ENCODE results near the gene ANKH.
"Not testable (repeated sequence)": the region's sequence is repeated elsewhere in the genome, so short reads cannot be mapped to it uniquely, and the experiment has no call there.

ANKH gene

DNA sequence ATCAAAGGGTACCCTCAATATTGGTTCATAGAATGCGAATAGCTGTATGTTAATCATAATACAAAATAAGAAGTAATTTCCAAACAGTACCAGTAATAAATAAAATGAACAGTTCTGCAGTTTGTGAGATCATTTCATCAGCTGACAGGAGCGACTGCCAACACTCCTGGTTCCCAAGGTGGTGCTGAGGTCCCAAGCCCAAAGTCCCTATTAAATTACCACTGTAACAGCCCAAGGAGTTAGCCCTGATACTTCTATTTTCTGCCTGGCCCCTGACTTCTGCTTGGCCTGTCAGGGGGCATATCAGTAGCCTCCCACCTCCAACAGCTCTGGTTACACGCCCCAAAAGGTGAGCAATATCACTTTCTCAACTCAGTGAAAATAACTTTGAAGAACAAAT lies 47.1 kb downstream of the ANKH start:
- no peak for DNase-seq

DNA sequence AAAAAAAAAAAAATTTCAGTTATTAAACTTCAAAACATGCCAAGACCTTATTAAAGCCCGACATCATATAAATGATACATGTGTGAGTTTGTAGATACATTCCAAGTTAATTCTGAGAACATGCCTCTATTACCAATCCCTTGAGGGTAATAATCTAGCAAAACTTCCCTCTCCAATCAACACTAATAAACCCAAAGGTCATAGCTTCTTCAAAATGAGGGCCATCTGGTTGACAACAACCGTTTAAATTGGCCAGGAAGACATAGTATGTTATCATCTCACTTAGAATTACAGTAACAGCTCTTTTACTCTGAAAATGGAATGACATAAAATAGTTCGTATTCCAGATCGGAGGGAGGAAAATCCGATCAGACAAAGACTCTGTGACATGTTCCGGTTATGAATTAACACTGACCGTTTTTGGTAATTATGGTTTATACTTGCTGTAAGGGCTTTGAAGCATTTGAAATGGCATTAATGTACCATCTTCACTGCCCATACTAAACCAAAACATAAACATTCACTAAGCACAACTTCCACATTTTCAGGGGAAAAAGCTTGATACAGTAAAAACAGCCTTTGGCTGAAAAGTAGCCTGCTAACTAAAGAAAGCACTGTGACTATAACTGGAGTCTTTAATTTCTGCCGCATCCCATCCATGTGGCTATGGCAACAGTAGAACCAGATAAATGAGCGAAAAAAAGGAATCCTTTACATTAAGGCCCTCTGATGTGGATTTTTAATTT lies 50.3 kb downstream of the ANKH start:
- DNase-seq: no peak

DNA sequence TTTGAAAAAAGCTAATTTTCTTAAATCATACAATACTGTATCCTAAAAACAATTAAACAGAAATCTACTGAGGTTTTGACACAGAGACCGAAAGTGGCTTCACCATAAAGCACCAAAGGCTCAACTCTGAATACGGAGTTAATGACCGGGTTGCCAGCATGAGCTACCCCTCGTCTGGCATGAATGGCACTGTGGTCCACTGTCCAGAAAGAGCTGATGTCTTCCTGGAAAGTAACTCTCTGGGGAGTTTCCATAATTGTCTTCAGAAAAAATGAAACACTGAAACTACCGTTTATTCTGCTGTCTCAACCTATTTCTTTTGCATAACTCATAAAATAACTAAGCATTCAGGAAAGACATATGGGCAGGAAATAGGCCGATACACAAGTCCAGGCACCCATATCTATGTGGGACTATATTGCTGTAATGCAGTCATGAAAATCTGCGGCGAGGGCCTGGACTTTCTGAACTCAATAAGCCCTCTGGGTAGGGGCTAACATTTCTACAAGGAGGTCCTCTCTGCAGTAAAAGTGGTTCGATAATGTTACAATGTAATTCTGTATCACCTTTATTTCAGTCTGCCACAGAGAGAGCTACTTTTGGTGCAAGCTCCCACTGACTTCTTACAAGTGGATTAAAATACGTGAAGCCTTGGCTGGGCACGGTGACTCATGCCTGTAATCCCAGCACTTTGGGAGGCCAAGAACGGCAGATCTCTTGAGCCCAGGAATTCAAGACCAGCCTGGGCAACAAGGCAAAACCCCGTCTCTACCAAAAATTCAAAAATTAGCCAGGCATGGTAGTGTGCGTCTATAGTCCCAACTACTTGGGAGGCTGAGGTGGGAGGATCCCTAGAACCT lies 52.4 kb downstream of the ANKH start:
- DNase-seq: peak; percentile 16

DNA sequence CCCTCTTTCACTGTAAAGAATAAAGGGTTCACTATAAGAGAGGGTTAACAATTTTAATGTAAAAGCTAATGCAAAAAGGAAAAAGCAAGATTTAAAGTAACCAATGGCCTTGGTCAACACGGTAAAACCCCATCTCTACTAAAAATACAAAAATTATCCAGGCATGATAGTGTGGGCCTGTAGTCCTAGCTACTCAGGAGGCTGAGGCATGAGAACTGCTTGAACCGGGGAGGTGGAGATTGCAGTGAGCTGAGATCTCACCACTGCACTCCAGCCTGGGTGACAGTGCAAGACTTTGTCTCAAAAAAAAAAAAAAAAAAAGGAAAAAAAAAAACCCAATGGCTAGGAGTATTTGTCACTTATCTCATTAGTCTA lies 53.8 kb downstream of the ANKH start:
- not testable (repeated sequence) for DNase-seq

DNA sequence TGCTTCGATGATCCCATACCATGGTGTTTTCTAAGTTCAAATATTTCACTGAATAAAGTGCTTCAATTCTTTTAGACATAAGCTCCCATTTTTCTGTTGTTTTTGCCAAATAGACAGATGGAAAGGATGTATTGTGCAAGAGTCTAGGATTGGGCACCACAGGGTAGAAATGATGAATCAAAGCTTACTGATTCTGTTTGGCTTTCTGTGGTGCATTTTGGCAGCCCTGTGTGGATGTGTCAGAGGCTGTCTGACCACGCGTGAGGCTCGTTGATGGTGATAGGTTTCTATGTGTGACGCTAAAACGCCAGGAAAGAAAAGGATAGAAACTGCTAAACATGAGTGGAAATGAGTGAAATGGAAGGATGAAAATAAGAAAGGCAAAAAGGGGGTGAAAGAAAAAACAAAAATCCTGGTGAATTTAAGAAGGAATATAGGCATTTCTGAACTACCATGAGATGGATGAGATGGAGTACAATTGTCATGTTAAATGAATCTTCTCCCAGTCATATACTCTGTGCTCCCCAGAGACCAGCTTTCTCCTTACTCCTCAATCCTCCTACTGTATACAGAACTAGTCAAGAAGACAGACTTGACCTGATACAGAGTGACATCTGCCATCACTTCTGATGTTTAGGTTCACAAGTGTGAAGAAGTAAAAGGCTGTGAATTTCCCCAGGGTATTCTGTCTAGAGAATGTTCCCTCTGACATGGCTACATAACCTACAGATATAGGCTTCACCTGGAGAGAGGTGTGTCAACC lies 54.4 kb downstream of the ANKH start:
- DNase-seq: peak; percentile 67

DNA sequence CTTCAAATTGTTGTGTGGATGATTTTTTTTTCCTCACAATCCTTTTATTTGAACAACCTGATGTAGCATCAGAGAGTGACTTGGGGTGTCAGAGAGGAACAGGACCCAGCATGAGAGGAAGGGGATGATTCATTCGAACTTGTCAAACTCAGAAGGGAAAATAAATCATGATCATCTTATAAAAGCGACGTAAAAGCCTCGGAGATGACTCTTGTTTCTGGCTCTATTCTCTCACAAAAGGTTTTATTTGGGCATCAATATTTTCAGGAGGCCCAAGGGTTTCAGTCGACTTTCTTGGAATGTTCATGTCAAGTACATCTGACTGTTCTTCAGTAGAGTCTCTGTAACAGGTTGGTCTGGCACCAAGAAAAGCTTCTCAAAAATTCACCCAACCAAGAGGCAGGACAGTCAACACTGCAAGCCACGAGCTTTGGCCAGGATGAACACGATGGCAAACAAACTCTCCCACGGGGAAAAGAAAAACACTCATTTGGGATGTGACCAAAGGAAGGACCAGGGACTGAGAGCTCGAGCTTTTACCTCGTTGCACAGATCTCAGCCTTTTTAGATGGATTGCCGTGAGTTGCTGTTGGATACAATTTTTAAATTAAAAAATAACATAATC lies 55.1 kb downstream of the ANKH start:
- DNase-seq: no peak

DNA sequence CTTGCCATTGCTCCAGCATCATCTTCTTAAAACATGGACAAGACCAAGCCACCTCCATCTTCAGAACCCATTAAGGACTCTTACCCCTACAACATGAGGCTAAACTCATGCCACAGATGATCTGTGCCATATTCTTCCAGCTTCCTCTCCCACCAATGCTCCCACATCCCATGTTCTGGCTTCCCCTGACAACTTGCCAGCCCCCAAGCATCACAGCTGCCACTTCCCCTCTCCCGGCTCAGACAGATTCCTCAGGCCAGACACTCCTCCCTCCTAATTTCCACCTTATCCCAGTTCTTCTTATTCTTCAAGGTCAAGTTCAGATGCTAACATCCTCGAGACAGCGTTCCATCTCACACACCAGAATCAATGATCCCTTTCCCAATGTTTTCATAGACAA lies 57.8 kb downstream of the ANKH start:
- DNase-seq: no peak

DNA sequence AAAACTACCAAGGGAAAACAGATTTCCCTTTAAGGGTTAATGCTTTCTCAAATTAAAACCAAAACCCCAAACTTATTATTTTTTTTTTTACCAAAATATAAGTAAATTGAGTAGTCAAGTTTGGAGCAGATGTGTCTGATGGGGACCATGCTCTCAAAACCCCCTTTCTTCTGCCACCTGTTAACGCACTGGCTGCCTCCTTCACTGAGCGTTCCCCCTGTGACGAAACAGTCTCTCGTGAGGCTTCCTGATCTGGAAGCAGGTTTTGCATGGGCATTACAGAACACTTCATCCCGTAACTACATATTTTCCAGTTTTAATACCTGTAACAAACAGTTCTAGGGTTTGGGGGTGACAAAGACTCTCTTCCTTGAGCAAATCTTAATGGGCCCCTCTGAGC lies 59.4 kb downstream of the ANKH start:
- no peak for DNase-seq

DNA sequence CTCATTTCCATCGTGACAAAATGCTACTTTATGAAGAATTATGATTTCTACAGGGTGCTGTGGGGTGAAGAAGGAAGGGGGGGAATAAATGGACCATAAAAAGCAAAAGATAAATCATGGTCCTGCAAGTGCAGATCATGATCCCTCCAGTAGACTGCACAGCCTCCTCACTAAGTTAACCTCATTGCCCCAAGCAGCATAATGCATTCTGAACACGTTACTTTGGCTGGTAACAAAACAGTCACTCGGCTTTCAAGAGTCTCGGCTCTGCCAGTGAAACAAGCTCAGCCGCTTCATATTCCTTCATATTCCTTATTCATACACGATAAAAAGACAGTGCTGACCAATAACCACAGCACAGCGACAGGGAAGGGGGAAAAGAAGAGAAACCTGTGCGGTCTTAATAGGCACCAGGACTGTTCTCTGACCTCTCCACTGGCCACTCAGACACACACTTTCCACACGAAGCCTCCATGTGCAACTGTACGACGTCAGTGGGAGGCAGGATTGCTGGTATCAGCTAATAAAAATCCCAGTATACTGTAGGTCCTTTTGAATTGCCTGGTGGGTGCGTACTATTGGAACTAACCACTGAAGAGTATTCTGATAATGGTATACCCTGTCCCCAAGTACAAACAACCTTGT lies 60.5 kb downstream of the ANKH start:
- DNase-seq: no peak

DNA sequence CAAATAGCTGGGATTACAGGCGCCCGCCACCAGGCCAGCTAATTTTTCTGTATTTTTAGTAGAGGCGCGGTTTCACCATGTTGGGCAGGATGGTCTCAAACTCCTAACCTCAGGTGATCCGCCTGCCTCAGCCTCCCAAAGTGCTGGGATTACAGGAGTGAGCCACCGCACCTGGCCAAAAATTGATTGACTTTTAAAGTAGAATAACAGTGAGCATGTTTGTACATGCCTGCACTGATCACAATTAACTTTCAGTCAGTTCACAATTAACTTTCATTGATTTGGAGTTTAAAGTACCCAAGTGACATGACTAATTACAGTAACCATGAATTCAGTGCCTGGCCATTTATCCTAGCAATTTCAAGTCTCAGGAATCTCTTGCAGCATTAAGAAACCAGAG lies 61.3 kb downstream of the ANKH start:
- DNase-seq: no peak

DNA sequence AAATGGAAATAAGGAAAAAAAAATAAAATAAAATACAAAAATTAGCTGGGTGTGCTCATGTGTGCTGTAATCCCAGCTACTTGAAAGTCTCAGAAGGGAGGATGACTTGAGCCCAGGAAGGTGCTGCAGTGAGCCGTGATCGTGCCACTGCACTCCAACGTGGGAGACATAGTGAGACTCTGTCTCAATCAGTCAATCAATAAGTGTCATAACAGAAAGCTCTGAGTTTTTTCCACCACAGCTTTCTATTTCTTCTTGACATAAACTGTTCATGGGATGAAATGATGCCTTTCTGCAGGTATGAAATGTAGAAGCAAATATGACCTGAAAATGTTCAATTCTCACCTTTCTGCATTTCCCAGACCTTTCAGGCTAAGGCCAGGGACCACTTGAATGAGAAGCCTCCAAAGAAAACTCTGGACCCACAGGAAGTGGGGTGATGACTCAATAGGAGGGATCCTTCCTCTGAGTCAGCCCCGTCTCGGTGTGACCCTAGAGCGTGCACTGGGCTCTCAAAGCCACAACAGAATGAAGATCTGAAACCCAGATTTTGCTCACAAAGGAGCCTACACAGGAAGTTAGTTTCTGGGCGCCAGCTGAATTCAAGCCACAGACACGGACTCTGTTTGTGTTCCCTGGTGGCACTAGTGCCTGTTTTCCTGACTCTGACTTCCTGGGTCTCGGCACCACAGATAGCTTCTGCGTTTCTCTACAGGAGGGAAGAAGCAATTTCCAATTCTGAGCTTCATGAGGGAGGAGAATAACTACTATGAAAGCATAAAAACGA lies 62.0 kb downstream of the ANKH start:
- DNase-seq: peak; percentile 86

DNA sequence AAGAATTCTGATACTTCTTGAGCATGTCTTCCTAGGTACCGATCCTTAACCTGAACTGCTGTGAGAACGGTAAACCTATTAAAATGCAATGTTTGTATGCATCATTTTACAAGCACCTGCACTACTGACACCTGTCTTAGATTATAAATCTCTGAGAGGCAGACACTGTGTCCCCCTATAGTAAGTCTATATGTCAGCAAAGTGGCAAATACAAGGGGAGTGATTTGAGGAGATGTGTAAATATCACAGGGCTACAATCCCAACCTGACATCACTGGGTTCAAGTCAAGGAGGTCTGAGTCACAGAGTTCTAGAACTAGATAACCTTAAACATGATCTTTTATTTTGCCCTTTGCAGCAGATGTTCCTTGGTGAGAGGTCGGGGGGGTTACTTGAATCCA lies 64.1 kb downstream of the ANKH start:
- DNase-seq: no peak

DNA sequence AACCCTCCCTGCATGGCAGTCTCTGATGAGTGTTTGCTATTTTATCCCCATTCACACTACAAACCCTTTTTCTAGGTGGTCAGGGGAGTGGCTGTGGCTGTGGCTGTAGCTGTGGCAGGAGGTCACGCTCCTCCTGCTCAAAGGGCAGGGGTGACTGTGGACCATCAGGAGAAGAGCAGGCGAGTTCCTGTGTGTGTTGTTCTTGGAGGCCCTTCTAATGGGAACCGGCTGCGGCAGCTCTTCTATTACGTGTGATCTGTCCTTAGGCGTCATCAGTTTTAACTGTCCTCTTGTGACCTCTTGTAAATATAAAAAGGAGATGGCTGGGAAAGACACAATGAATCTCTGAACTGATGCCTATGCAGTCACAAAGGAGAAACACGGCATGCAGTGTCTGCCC lies 65.1 kb downstream of the ANKH start:
- no peak for DNase-seq

DNA sequence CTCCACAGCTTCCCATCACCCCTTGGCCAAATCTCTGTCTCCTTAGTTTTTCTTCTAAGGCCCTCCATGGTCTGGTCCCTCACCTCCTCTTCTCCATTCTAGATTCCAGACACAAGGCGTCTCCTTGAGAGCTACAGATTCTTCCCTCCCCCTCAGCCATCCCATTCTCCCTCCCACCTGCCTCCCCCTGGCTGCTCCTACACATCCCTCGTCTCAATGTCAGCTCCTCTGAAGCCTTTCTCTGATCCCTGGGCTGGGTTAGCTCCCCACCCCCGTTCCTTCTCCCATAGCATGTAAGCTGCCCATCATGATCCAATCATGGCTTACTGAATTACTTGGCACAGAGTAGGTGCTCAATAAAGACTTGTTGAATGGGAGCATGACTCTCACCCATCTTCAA lies 69.0 kb downstream of the ANKH start:
- no peak for DNase-seq

DNA sequence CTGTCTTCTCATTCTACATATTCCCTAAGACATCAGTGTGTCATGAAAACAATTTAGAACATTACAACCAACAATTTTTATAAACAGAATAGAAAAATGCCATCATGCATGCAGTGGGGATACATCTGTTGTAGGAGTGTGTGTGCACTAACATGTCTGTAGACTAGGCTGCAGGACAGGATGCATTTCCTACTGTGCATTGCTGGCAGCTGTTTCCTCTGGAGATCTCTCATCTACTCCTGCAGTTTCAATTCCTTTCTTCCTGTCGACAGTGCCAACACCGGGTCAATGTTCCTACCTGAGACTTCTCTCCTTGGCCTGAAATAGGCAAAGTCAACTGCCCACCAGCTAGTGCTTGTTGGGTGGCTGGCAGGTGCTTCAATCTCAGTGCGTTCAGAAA lies 69.8 kb downstream of the ANKH start:
- DNase-seq: no peak

DNA sequence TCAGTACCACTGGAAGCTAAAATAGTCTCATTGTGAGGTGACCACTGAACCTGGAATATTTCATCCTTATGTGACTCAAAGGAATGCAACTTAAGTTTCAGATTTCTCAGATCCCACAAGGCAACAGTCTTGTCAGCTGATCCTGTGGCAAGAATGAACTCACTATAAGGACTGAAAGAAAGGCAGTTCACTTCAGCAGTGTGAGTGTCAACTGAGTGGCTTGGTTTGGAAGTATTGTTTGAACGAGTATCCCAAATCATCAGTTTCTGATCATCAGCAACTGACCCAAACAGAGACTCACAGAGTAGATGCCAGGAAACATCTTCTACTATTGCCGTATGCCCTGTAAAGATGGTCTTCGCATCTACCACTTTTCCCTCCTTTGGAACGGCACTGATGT lies 74.2 kb downstream of the ANKH start:
- DNase-seq: not testable (repeated sequence)

DNA sequence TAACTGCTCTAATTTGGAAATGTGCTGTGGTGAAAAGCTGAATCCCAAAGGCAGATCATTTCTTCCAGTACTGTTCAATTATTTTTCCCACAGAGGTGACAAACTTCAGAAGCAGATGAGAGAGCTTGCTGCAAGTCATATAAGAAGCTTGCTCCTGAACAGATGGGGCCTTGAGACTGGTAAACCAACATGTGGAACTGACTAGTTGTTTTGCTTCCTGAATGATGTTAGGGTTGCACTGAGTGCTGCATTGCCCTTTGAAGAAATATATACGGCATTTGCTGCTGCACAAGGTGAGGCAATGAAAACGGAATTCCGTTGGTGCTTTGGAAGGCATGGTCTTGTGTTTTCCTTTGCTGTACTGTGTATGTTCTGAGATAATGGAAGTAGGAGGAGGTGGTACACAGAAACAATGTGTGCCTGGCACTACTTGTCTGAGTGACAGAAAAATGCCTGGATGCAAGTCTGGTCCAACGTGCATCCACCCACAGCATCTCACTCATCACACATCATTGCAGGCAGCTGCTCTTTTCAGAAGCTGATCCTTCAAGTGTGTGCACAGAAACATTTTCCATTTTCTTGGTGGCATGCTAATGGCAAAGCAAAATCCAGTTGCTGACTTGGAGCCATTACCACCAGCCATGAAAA lies 76.9 kb downstream of the ANKH start:
- DNase-seq: no peak

DNA sequence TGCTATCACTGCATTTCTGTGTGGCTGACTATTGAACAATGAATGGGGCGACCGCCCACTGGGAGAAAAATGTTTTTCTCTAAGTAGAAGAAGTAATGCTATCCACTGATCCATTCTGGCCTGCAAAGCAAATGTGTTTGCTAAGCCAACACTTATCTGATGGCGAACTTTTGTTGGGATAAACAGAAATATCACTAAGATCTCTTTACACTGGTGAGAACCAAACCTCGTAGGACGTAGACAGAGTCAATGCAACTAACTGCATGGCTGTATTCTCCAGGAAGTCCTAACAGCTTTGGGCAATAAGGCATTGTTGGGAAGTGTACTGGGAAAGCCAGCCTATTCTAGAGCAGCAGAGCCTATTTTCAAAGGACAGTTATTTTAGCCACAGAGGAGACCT lies 77.7 kb downstream of the ANKH start:
- no peak for DNase-seq

DNA sequence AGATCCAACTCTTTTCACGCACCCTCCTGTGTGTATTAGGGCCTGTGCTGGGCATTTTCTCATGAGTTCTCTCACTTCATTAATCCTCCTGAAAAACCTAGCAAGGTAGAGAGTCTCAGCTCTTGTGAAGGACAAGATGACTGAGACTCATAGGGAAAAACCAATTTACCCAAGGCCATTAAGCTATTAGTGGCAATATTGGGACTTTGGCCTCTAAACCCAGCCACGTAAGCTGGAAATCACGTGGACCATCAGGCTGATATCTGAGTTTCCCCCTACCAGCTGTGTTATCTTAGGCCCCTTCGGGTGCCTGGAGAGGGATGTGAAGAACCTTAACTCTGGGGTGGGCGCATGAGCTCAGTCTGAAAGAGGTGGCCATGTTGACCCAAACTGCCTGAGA lies 80.7 kb downstream of the ANKH start:
- no peak for DNase-seq

DNA sequence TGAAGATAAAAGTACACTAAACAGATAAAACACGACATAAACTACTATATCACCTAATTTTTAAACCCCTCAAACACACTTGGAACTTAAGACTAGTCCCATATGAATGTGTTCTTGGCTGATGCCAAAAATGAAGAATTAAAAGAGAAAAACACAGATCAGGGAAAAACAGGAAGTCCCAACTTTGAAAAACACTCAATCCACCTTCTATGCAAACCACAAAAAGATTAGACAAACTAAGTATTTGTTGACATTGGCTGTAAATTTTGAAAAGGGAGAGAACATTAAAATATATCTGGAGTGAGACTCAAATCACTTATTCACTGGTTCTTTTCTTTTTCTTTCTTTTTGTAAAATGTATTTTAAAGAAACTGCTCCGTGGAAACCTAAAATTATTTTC lies 81.4 kb downstream of the ANKH start:
- no peak for DNase-seq

DNA sequence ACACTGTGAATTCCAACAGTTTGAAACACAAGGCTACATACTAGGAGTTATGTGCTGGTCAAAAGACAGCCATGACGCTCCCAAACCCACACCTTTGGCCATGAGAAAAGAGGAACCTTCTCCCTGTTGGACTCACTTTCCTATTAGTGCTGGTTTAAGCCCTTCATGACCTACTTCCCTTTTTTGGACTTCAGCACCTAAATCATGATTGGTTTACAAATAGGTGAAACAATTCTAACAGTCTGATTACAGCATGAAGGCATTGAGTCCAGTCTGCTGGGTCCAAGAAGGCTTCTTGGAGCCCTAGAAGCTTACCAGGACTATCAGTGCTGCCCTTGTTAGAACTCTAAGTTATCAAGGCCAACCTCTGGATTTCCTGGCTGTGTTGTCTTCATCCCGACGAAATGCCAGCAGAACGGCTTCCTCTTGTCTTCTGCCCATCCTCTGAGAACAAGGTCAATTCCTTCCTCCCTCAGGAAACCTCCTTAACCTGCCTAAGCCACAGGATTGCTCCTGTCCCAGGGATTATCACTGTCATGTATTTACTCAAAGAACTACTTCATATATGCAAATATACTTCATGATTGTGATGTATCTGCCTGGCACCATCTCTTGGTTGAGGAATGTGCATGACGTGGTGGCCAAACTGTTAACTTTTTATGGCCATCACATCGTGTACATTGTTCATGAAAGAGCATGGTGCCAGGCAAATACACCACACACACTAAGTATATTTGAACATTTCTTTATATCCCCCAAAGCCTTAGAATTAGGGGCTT lies 83.6 kb downstream of the ANKH start:
- no peak for DNase-seq

Data from stimulated activated CD4-positive, alpha-beta T cell treated with anti-CD3 and anti-CD28 coated beads, Interleukin-15, amount 100 ng/mL, for 24 hours (primary cell).